OCI-LY3 (cell line): ENCODE data around the gene SYNDIG1L.
"Not testable (repeated sequence)": the region's sequence is repeated elsewhere in the genome, so short reads cannot be mapped to it uniquely, and the experiment has no call there.

Experiments used
- H2AFZ ChIP-seq: fragments of 200-600, 300-600 bp; shearing (Covaris generic); 2 replicates; pipeline ENCODE4 v1.6.0; 2014; ENCODE audit warnings: antibody characterized with exemption, low read depth, low read length
- H3K27ac ChIP-seq: fragments of 200-600, 300-600 bp; sonication (generic); 2 replicates; pipeline ENCODE4 v1.5.1; 2014; ENCODE audit warnings: mild to moderate bottlenecking, low read length, moderate library complexity, mixed read lengths
- H3K27me3 ChIP-seq: fragments of 200-600, 300-600 bp; sonication (generic); 2 replicates; pipeline ENCODE4 v1.6.1; 2014; ENCODE audit warnings: low read depth, low read length, mixed read lengths
- H3K36me3 ChIP-seq: fragments of 200-600, 300-600 bp; sonication (generic); replicated peaks from 2 replicates; pipeline ENCODE3; 2014; ENCODE audit warnings: low read depth, low read length, mixed read lengths
- H3K4me1 ChIP-seq: fragments of 300-600, 200-600 bp; sonication (generic); 2 replicates; pipeline ENCODE4 v1.6.1; 2014; ENCODE audit warnings: low read length, mixed read lengths
- H3K4me2 ChIP-seq: fragments of 200-600, 300-600 bp; sonication (generic); 2 replicates; pipeline ENCODE4 v1.6.1; 2014; ENCODE audit warnings: low read length, mixed read lengths
- H3K4me3 ChIP-seq: fragments of 300-600, 200-600 bp; sonication (generic); 2 replicates; pipeline ENCODE4 v1.5.1; 2014; ENCODE audit warnings: antibody characterized with exemption, mild to moderate bottlenecking, low read length, moderate library complexity
- H3K79me2 ChIP-seq: fragments of 300-600, 200-600 bp; shearing (Covaris generic); 2 replicates; pipeline ENCODE4 v1.6.1; 2014; ENCODE audit warnings: mild to moderate bottlenecking, low read length, mixed read lengths
- H3K9ac ChIP-seq: fragments of 300-600, 200-600 bp; shearing (Covaris generic); 2 replicates; pipeline ENCODE4 v1.6.0; 2014; ENCODE audit warnings: mild to moderate bottlenecking, low read length, moderate library complexity
- H3K9me3 ChIP-seq: fragments of 200-600, 300-600 bp; shearing (Covaris generic); 2 replicates; pipeline ENCODE4 v1.6.1; 2014; ENCODE audit warnings: low read length, mixed read lengths; ENCODE audit not compliant: insufficient read depth
- H4K20me1 ChIP-seq: fragments of 200-600, 300-600 bp; sonication (generic); 2 replicates; pipeline ENCODE4 v1.6.1; 2016; ENCODE audit warnings: low read length, mixed read lengths; ENCODE audit not compliant: insufficient read depth
- CTCF ChIP-seq: fragments of 200-600, 300-600 bp; sonication (generic); IDR thresholded peaks from 2 replicates; pipeline ENCODE4 v1.5.1; 2014; ENCODE audit warnings: antibody characterized with exemption, low read length, low read depth
- EZH2phosphoT487 ChIP-seq: fragments of 200-600 bp; shearing (Covaris generic); IDR thresholded peaks from 2 replicates; pipeline ENCODE4 v1.6.1; 2018; ENCODE audit warnings: antibody characterized with exemption, mixed run types, low read depth

Gene SYNDIG1L

GRCh38 chr14:74391479-74391878, 34.5 kb downstream of the SYNDIG1L start:
- Histone ChIP-seq H3K4me2 (no peak overlapping the region), H3K27ac (no peak overlapping the region), H3K9ac (no peak overlapping the region), H3K4me1 (no peaks in the 10 kb centered on the region), H2AFZ (no peak overlapping the region), H3K36me3 (no peaks in the 10 kb centered on the region), H3K4me3 (no peak overlapping the region), H3K79me2 (no peaks in the 10 kb centered on the region), H3K9me3 (no peaks in the 10 kb centered on the region), H4K20me1 (no peaks in the 10 kb centered on the region), H3K27me3 (peaks cover 10% of the 10 kb centered on the region)
- TF ChIP-seq EZH2phosphoT487 (no peak), CTCF (no peak)

- H3K9me3 ChIP-seq, H3K9ac ChIP-seq, H3K4me1 ChIP-seq, H3K4me2 ChIP-seq, H2AFZ ChIP-seq, H3K27me3 ChIP-seq, H4K20me1 ChIP-seq, H3K4me3 ChIP-seq, H3K79me2 ChIP-seq, H3K27ac ChIP-seq, H3K36me3 ChIP-seq: not testable (repeated sequence)
Observed at GRCh38 chr14:74390505-74390904, 35.5 kb downstream of the SYNDIG1L start.

- H3K79me2 ChIP-seq, result no peaks in the 10 kb centered on the region
Observed at GRCh38 chr14:74389980-74390379, 36.0 kb downstream of the SYNDIG1L start.

GRCh38 chr14:74382231-74382630, 43.8 kb downstream of the SYNDIG1L start:
- no peak overlapping the region for H3K27ac ChIP-seq
- no peaks in the 10 kb centered on the region for H3K36me3 ChIP-seq
- H3K4me3 ChIP-seq, result no peak overlapping the region
- H3K4me1 ChIP-seq, result no peaks in the 10 kb centered on the region
- H2AFZ ChIP-seq, result no peak overlapping the region
- H3K9me3 ChIP-seq, result no peaks in the 10 kb centered on the region
- no peak overlapping the region for H3K4me2 ChIP-seq
- peaks cover 9% of the 10 kb centered on the region; the same call in 1 of the 2 replicates for H3K27me3 ChIP-seq
- H4K20me1 ChIP-seq, result no peaks in the 10 kb centered on the region
- H3K79me2 ChIP-seq, result no peaks in the 10 kb centered on the region
- no peak for TF ChIP-seq CTCF
- TF ChIP-seq EZH2phosphoT487, result no peak
- no peak overlapping the region for H3K9ac ChIP-seq

More at GRCh38 chr14:74389980-74390379, 36.0 kb downstream of the SYNDIG1L start:
- H2AFZ ChIP-seq, result no peak overlapping the region
- no peaks in the 10 kb centered on the region for H3K36me3 ChIP-seq
- no peak for TF ChIP-seq EZH2phosphoT487
- no peak for TF ChIP-seq CTCF
- no peaks in the 10 kb centered on the region for H3K4me1 ChIP-seq
- no peaks in the 10 kb centered on the region for H3K9me3 ChIP-seq
- H3K4me3 ChIP-seq, result no peak overlapping the region
- H3K27ac ChIP-seq, result no peak overlapping the region
- H3K27me3 ChIP-seq, result peaks cover 9% of the 10 kb centered on the region; the same call in 1 of the 2 replicates
- no peak overlapping the region for H3K4me2 ChIP-seq
- H3K9ac ChIP-seq, result no peak overlapping the region
- H4K20me1 ChIP-seq, result no peaks in the 10 kb centered on the region

- not testable (repeated sequence) for H2AFZ ChIP-seq, H3K27me3 ChIP-seq, H3K4me1 ChIP-seq, H3K4me3 ChIP-seq, H3K4me2 ChIP-seq, H3K9ac ChIP-seq, H3K36me3 ChIP-seq, H3K27ac ChIP-seq, H3K79me2 ChIP-seq, H3K9me3 ChIP-seq, H4K20me1 ChIP-seq
Observed at GRCh38 chr14:74381571-74381970, 44.4 kb downstream of the SYNDIG1L start.
